ENCODE data around the gene OTOP2.
"Not testable (repeated sequence)": the region's sequence is repeated elsewhere in the genome, so short reads cannot be mapped to it uniquely, and the experiment has no call there.

Gene OTOP2

GRCh38 chr17:74951680-74952421, 27.8 kb downstream of the OTOP2 start:
- DNase-seq (ENCODE audit: low spot score) (no peak), FAIRE-seq (peak; percentile 35)

DNA sequence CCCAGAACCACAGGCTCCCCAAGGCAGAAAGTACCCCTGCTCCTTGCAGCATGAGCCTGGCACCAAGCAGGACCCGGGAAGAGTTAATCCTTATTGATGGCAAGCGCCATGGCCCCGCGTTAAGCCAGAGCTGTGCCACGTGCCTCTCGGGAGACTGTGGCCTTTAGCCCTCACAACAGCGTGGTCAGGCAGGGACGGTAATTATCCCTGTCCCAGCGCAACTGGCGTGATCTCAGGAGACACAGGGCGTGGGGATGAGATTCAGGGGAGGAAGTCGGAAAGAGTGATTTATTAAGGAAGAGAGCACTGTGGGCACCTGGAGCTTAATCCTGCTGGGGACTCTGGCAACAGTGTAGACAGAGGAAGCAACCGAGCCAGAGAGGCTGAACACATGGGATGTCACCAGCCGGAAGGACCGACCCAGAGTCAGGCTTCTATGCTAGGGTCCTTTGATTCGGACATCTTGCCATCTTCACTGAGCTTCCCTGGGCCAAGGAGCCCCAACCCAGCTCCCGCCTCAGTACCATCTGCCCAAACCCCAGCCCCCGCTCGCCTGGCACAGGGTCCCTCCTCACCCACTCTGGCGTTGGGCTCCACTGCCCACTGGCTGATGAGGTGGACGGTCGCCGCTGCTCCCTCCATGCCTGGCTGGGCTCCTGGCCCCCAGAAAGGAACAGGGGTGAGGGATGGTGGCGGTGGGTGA, 28.5 kb downstream of the OTOP2 start:
- FAIRE-seq (peak; percentile 42), DNase-seq (ENCODE audit: low spot score) (no peak)

DNA sequence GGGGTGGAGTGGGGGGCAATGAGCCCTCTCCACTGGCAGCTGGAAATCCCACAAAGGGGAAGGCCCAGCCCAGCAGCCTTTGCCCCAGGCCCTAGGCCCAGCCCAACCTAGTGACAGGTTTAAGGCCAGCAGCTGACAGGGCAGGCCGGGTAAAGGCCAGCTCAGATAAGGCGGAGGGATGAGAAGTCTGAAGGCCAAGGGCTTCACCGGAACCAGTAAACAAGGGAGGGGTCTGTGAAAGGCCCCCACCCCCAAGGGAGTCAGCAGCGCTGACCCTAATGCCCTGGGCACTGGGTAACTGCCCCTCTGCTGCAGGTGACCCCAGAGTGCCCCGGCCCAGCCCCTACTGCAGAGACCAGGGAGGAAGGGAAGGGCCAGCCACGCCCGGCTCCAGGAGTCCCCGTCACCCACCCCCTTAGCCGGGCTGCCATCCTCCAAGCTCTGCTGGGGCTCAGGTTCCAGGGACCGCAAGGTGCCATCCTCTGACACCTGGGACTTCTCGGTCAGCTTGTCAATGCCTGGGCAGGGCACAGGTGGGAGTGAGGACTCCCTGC, 29.1 kb downstream of the OTOP2 start:
- DNase-seq (ENCODE audit: low spot score) (no peak), FAIRE-seq (no peak)

DNA sequence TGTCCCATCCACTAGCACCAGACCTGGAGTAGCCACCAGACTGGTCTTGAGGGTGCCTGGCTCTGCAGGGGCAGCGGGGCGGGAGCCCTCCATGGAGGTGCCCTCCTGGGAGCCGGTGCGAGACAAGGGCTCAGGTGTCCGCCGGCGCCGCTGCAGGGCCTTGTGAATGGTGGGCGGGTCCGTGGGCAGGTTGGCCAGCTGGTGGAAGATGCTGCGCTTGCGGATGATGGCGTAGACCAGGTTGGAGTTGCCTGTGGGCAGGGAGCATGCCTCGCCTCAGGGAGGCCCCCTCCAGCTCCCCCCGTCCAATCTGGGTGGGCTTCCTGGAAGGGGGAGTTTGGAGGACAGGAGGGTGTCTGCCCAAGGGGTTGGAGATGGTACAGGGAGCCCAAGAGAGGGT, 30.0 kb downstream of the OTOP2 start:
- DNase-seq (ENCODE audit: low spot score) = no peak
- no peak for FAIRE-seq

DNA sequence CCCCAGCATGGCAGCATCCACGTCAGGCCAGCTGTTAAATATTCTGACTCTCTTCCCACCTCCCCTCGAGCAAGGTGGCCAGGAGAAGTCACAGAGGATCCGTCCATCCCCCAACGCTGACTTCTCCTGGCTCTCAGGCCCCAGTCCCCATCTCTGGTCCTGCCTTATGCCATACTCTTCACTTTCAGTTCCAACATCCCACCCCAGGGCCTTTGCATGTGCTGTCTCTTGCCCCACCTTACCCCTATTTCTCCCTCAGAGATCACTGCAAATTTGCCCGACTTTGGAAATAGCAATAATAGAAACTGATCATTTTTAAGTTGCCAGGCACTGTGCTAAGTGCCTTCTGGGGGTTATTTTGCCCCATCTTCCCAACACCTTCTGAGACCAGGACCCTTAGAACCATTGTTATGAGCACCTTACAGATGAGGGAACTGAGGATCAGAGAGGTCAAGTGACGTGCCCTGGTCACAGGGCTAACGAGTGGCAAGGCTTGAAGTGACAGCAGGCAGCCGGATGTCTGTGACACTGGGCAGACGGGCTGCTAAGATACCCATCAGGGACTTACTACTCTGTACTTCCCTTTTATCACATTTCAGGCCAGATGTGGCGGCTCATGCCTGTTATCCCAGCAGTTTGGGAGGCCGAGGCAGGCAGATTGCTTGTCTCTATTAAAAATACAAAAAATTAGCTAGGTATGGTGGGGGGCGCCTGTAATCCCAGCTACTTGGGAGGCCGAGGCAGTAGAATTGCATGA, 30.8 kb downstream of the OTOP2 start:
- no peak for FAIRE-seq
- DNase-seq (ENCODE audit: low spot score) = no peak

DNA sequence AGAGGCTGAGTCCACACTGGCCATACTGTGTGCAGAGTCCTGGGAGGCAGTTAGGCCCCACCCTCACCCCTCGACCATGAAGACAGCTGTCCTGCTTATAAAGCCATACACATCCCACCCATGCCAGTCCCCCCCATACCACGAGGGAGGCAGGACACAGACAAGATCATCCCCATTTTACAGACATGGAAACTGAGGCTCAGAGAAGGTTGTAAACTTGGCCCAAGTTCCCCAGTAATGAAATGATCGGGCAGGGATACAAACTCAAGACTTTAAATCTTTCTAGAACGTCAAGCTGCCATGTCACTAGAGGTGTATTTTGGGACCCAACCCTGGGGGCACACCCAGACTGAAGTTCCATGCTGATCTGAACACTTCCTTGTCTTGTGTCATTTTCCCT, 32.0 kb downstream of the OTOP2 start:
- FAIRE-seq (peak; percentile 30), DNase-seq (ENCODE audit: low spot score) (no peak)

GRCh38 chr17:74957935-74958740, 34.1 kb downstream of the OTOP2 start:
- peak; percentile 62 for FAIRE-seq
- peak; percentile 86 for DNase-seq (ENCODE audit: low spot score)

DNA sequence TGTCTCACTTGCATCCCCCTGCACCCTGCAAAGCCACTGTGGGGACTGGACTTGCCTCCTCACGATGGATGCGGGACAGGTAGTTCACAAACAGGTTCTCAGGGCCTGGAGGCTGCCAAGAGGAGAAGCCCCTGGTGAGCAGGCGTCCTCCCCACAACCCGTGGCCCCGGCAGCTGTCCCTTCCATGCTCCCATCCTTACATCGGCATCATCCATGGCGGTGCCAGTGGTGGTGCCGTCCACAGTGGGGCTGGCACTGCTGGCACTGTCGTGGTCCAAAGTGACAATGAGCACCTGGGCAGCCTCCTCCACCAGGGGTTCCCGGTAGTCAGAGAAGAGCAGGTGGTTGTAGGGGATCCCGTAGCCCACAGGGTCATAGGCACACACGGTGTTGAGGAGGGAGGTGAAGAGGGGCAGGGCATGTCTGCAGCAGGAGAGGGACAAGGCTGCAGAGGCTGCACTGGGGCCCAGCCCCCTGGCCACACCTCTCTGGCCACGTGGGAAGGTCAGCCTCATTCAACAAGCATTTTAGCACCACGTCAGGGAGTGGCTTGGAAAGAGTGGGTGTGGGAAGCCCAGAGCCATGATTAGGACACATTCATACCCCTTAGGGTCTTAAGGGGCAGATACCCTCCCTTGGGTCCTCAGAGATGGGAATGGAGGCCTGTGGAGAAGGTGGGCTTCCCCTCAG, 35.9 kb downstream of the OTOP2 start:
- peak; percentile 61 for FAIRE-seq
- DNase-seq (ENCODE audit: low spot score) = peak; percentile 41

DNA sequence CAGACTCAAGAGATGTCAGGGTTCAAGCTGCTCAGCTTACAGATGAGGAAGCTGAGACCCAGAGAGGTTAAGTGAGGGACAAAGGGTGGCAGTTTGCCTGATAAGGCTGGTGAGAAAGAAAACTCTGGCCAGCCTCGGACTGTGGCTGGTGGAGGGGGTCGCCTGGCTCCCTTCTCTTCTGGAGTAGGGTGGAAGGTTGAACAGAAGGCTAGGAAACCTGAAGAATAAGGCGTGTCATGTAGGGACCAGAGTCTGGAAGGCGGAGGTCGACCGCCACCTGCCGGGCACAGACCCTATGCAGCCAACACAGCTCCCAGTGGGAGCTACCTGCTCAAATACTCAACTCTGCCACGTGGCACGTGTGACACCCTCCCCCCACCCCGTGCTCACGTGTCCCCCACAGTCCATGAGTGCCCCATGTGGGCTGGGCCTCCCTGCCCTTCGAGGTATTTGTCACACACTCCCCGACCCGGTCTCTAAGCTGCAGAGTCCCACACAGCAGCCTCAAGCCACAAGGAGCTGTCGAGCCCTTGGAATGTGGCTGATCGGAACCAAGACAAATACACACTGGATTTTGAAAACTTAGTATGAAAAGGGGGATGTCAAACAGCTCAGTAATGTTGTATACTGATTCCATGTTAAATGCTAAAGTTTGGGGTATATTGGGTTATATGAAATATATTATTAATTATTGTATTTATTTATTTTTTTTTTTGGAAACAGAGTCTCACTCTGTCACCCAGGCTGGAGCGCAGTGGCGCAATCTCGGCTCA, 36.7 kb downstream of the OTOP2 start:
- DNase-seq (ENCODE audit: low spot score) = peak; percentile 94
- peak; percentile 90 for FAIRE-seq

DNA sequence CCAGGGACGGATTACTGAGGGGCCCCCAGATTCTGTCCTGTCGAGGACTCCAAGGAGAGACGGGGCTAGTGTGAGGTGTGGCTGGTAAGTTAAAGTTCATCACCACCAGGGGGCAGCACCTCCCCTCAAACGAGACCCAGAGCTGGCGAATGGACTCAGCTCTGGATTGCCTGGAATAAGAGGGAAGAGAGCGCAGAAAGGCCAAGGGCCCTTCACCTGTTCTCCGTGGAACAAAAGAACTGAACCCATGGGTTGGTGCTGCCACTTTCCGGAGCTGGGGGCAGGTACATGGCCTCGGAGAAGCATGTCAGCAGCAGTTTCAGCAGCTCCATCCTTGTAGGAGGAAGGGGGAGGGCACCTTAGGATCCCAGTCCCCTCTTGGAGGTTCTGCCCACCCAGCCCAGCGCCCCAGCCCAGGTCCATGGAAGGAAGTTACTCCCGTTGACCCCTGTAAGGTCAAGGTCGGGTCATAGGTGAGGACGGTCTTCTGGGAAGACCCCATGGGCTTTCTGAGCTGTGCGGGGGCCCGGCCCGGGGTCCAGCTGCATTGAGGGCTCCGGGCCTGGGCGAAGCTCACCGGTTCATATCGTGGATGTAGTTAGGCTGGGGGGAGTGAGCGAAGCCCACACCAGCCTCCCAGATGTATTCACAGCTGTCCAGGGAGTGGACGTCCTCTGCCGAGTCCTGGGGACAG, 37.7 kb downstream of the OTOP2 start:
- FAIRE-seq (peak; percentile 32), DNase-seq (ENCODE audit: low spot score) (peak; percentile 93)

DNA sequence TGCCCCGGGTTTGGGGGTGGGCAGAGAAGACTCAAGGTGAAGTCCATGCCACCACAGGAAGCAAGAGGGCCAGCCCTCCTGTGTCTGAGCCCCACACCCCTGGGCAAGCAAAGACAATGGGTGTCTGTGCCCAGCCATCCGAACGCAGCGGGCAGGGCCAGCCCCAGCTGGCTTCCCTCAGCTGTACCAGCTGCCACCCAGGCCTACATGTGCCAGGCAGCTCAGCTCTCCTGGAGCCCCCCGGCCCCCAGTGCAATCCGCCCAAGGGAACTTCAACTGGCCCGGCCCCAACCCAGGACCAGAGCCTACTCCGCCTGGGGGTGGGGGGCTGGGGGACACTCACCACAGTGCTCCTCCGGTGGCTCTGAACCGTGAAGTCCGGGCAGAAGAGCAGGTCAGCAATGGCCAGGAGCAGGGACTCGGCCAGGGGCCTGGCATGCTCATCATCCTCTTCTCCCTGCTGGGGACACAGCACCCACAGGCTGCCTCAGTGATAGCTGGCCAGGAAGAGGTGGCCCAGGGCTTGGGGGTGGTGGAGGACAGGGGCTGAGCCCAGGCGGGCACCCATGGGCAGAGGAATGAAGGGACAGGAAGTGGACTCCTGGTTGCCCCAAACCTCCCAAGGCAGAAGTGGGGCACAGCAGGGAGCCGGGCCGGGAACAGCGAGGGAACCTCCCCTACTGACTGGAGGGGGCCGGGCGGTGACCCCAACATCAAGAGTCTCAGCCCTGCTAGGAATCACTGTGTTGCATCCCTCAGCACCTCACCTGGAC, 38.7 kb downstream of the OTOP2 start:
- DNase-seq (ENCODE audit: low spot score) = no peak
- no peak for FAIRE-seq

GRCh38 chr17:74963656-74964055, 39.6 kb downstream of the OTOP2 start:
- no peak for FAIRE-seq

GRCh38 chr17:74964246-74964761, 40.2 kb downstream of the OTOP2 start:
- FAIRE-seq (no peak), DNase-seq (ENCODE audit: low spot score) (no peak)

More at GRCh38 chr17:74963656-74964055, 39.6 kb downstream of the OTOP2 start:
- no peak for DNase-seq (ENCODE audit: low spot score)

DNA sequence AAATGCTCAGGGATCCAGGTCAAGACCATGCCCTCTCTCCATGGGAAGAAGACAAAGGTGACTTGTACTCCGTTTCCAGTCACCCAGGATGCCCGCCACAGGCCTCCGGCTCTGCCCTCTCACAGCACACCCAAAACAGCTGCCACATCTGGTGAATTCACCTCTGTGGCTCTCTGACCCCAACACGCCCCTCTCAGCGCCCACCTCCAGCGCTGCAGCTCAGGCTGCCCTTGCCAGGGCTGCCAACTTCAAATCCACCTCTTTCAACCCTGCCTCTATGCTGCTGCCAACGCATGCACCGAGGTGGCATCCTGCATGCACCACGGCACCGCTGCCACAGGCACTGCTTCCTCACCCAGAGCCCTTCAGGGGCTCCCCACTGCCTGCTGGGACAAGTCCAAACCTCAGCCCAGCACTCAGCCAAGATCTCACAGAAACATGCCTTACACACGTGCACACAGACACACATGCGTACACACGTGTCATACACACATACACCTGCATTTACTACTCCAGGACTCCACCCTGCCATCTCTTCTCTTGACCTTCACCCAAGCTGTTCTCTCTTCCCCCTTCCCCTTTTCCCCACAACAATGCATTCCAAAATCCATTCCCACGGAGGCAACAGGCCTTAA, 41.0 kb downstream of the OTOP2 start:
- DNase-seq (ENCODE audit: low spot score) (no peak), FAIRE-seq (no peak)

GRCh38 chr17:74968361-74968780, 44.3 kb downstream of the OTOP2 start:
- no peak for DNase-seq (ENCODE audit: low spot score)
- FAIRE-seq = no peak

- not testable (repeated sequence) for DNase-seq (ENCODE audit: low spot score); FAIRE-seq
Measured at GRCh38 chr17:74969501-74969900, 45.4 kb downstream of the OTOP2 start.

DNA sequence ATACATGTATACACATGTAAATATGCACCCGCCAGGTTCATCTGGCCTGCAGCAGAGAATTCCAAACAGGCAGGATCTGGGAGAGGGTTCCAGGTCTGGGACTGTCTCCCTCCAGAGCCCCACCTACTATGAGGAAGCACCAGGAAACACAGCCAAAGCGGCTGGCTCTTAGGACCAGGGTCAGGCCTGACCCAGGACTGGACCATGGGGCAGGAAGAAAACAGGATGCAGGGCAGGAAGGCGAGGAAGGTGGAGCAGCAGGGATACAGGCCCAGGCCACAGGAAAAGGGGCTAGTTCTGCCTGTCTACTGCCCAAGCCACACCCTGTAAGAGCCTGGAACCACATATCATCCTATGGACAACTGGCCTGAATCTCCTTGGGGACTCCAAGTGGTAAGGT, 46.3 kb downstream of the OTOP2 start:
- FAIRE-seq (no peak), DNase-seq (ENCODE audit: low spot score) (no peak)

Data from urothelium cell line (cell line).